Measurements from ENCODE around the gene DGKH. TPM values are rescaled to one million over a fixed set of nuclear protein-coding genes. Genes with fewer than 3 reads are reported as not detected.

DGKH gene
- 10 to 100 TPM; 20.3 to 20.7 TPM for total RNA-seq

- Mint-ChIP-seq H3K36me3 (ENCODE audit: low read depth) (peaks cover 22% of the 10 kb centered on the region), H3K27ac (peak within 1 kb of the TSS; percentile 85), H3K4me1 (ENCODE audit: low read depth) (peaks cover 34% of the 10 kb centered on the region), H3K4me3 (peak within 1 kb of the TSS; percentile 89), H3K27me3 (ENCODE audit: low read depth) (peaks cover 2% of the 10 kb centered on the region), H3K9me3 (ENCODE audit: insufficient read depth) (no peaks in the 10 kb centered on the region)
- CTCF ChIA-PET = interaction anchor here (0.8 to 0.9 kb wide), 2 partner anchors 63 to 65 kb away, joined by 3 read pairs; no protein-coding TSS in a partner anchor
- POLR2A ChIA-PET = interaction anchor here (0.5 to 1.8 kb wide), 6 partner anchors 8 to 583 kb away, joined by 3 to 6 read pairs (median 4); no protein-coding TSS in a partner anchor
- no peak for DNase-seq
- ATAC-seq = peak; percentile 45
These were observed at the start of gene DGKH for GRCh38 chr13:42048342-42048683. Gene DGKH (plus strand): TSS chr13:42048648. CDS start chr13:42048774, 126 bp downstream.

- DNase-seq (no peak), ATAC-seq (no peak)
- H3K9me3 Mint-ChIP-seq (ENCODE audit: insufficient read depth) = no peaks in the 10 kb centered on the region
- H3K4me3 Mint-ChIP-seq = no peak overlapping the region
- no peak overlapping the region for H3K27ac Mint-ChIP-seq
- ChIA-PET POLR2A (no interaction called here), CTCF (interaction anchor here (0.8 kb wide), 1 partner anchor 123 kb away, joined by 3 read pairs; no protein-coding TSS in a partner anchor)
- peaks cover 3% of the 10 kb centered on the region for H3K4me1 Mint-ChIP-seq (ENCODE audit: low read depth)
- H3K36me3 Mint-ChIP-seq (ENCODE audit: low read depth) = no peaks in the 10 kb centered on the region
- peaks cover 16% of the 10 kb centered on the region for H3K27me3 Mint-ChIP-seq (ENCODE audit: low read depth)
These were observed 47.6 kb upstream of the DGKH start for GRCh38 chr13:42000846-42001245.

GRCh38 chr13:42001580-42001979, 46.9 kb upstream of the DGKH start:
- DNase-seq = no peak
- ChIA-PET POLR2A (no interaction called here), CTCF (interaction anchor here (0.8 kb wide), 1 partner anchor 123 kb away, joined by 3 read pairs; no protein-coding TSS in a partner anchor)
- H3K27me3 Mint-ChIP-seq (ENCODE audit: low read depth) = peaks cover 16% of the 10 kb centered on the region
- H3K36me3 Mint-ChIP-seq (ENCODE audit: low read depth) = no peaks in the 10 kb centered on the region
- H3K9me3 Mint-ChIP-seq (ENCODE audit: insufficient read depth) = no peaks in the 10 kb centered on the region
- H3K4me3 Mint-ChIP-seq = no peak overlapping the region
- no peaks in the 10 kb centered on the region for H3K4me1 Mint-ChIP-seq (ENCODE audit: low read depth)
- H3K27ac Mint-ChIP-seq = no peak overlapping the region
- ATAC-seq = no peak

GRCh38 chr13:42002066-42002465, 46.4 kb upstream of the DGKH start:
- CTCF ChIA-PET = no interaction called here
- H3K9me3 Mint-ChIP-seq (ENCODE audit: insufficient read depth) = no peaks in the 10 kb centered on the region
- H3K4me1 Mint-ChIP-seq (ENCODE audit: low read depth) = no peaks in the 10 kb centered on the region
- H3K4me3 Mint-ChIP-seq = no peak overlapping the region
- H3K36me3 Mint-ChIP-seq (ENCODE audit: low read depth) = no peaks in the 10 kb centered on the region
- POLR2A ChIA-PET = no interaction called here
- H3K27me3 Mint-ChIP-seq (ENCODE audit: low read depth) = peaks cover 16% of the 10 kb centered on the region
- ATAC-seq (no peak), DNase-seq (no peak)
- no peak overlapping the region for H3K27ac Mint-ChIP-seq

GRCh38 chr13:42007844-42008243, 40.6 kb upstream of the DGKH start:
- ChIA-PET CTCF (interaction anchor here (0.9 kb wide), 1 partner anchor 16 kb away, joined by 3 read pairs; no protein-coding TSS in a partner anchor), POLR2A (interaction anchor here (1.1 kb wide), 1 partner anchor 238 kb away, joined by 3 read pairs; no protein-coding TSS in a partner anchor)
- Mint-ChIP-seq H3K27ac (no peak overlapping the region), H3K27me3 (ENCODE audit: low read depth) (peaks cover 5% of the 10 kb centered on the region), H3K36me3 (ENCODE audit: low read depth) (no peaks in the 10 kb centered on the region), H3K4me1 (ENCODE audit: low read depth) (peaks cover 6% of the 10 kb centered on the region), H3K4me3 (no peak overlapping the region), H3K9me3 (ENCODE audit: insufficient read depth) (no peaks in the 10 kb centered on the region)
- DNase-seq (no peak), ATAC-seq (no peak)

- DNase-seq (no peak), ATAC-seq (no peak)
- peaks cover 5% of the 10 kb centered on the region for H3K27me3 Mint-ChIP-seq (ENCODE audit: low read depth)
- ChIA-PET POLR2A (no interaction called here), CTCF (no interaction called here)
- H3K4me1 Mint-ChIP-seq (ENCODE audit: low read depth) = peaks cover 6% of the 10 kb centered on the region
- no peak overlapping the region for H3K4me3 Mint-ChIP-seq
- no peaks in the 10 kb centered on the region for H3K9me3 Mint-ChIP-seq (ENCODE audit: insufficient read depth)
- no peak overlapping the region for H3K27ac Mint-ChIP-seq
- no peaks in the 10 kb centered on the region for H3K36me3 Mint-ChIP-seq (ENCODE audit: low read depth)
These were observed 39.4 kb upstream of the DGKH start for GRCh38 chr13:42009057-42009456.

- no peak overlapping the region for H3K4me3 Mint-ChIP-seq
- no peaks in the 10 kb centered on the region for H3K9me3 Mint-ChIP-seq (ENCODE audit: insufficient read depth)
- ChIA-PET POLR2A (interaction anchor here (0.6 kb wide), 1 partner anchor 36 kb away, joined by 3 read pairs; no protein-coding TSS in a partner anchor), CTCF (no interaction called here)
- H3K4me1 Mint-ChIP-seq (ENCODE audit: low read depth) = peaks cover 10% of the 10 kb centered on the region
- H3K36me3 Mint-ChIP-seq (ENCODE audit: low read depth) = no peaks in the 10 kb centered on the region
- no peak for DNase-seq
- peaks cover 6% of the 10 kb centered on the region for H3K27me3 Mint-ChIP-seq (ENCODE audit: low read depth)
- no peak overlapping the region for H3K27ac Mint-ChIP-seq
- no peak for ATAC-seq
These were observed 36.7 kb upstream of the DGKH start for GRCh38 chr13:42011601-42012350.

GRCh38 chr13:42014119-42014518, 34.3 kb upstream of the DGKH start:
- Mint-ChIP-seq H3K4me3 (no peak overlapping the region), H3K36me3 (ENCODE audit: low read depth) (no peaks in the 10 kb centered on the region), H3K27me3 (ENCODE audit: low read depth) (peaks cover 10% of the 10 kb centered on the region), H3K27ac (no peak overlapping the region), H3K9me3 (ENCODE audit: insufficient read depth) (no peaks in the 10 kb centered on the region), H3K4me1 (ENCODE audit: low read depth) (peaks cover 6% of the 10 kb centered on the region)
- DNase-seq (no peak), ATAC-seq (no peak)
- CTCF ChIA-PET = no interaction called here
- POLR2A ChIA-PET = no interaction called here

GRCh38 chr13:42017264-42017663, 31.2 kb upstream of the DGKH start:
- no peak for DNase-seq
- POLR2A ChIA-PET = no interaction called here
- CTCF ChIA-PET = no interaction called here

GRCh38 chr13:42021851-42022250, 26.6 kb upstream of the DGKH start:
- H3K4me1 Mint-ChIP-seq (ENCODE audit: low read depth) = no peaks in the 10 kb centered on the region
- CTCF ChIA-PET = no interaction called here
- H3K36me3 Mint-ChIP-seq (ENCODE audit: low read depth) = no peaks in the 10 kb centered on the region
- DNase-seq (no peak), ATAC-seq (no peak)
- H3K4me3 Mint-ChIP-seq = no peak overlapping the region
- no peaks in the 10 kb centered on the region for H3K9me3 Mint-ChIP-seq (ENCODE audit: insufficient read depth)
- POLR2A ChIA-PET = no interaction called here
- H3K27me3 Mint-ChIP-seq (ENCODE audit: low read depth) = peaks cover 9% of the 10 kb centered on the region
- no peak overlapping the region for H3K27ac Mint-ChIP-seq

More at GRCh38 chr13:42017264-42017663, 31.2 kb upstream of the DGKH start:
- ATAC-seq = no peak
- peaks cover 4% of the 10 kb centered on the region for H3K4me1 Mint-ChIP-seq (ENCODE audit: low read depth)
- no peaks in the 10 kb centered on the region for H3K9me3 Mint-ChIP-seq (ENCODE audit: insufficient read depth)
- H3K36me3 Mint-ChIP-seq (ENCODE audit: low read depth) = no peaks in the 10 kb centered on the region
- H3K27ac Mint-ChIP-seq = no peak overlapping the region
- H3K27me3 Mint-ChIP-seq (ENCODE audit: low read depth) = peaks cover 11% of the 10 kb centered on the region
- H3K4me3 Mint-ChIP-seq = no peak overlapping the region

- DNase-seq (no peak), ATAC-seq (no peak)
- Mint-ChIP-seq H3K27ac (no peak overlapping the region), H3K36me3 (ENCODE audit: low read depth) (no peaks in the 10 kb centered on the region), H3K9me3 (ENCODE audit: insufficient read depth) (no peaks in the 10 kb centered on the region), H3K4me3 (no peak overlapping the region), H3K27me3 (ENCODE audit: low read depth) (peaks cover 11% of the 10 kb centered on the region), H3K4me1 (ENCODE audit: low read depth) (no peaks in the 10 kb centered on the region)
- CTCF ChIA-PET = no interaction called here
- POLR2A ChIA-PET = no interaction called here
These were observed 26.1 kb upstream of the DGKH start for GRCh38 chr13:42022336-42022735.

- DNase-seq (no peak), ATAC-seq (no peak)
- Mint-ChIP-seq H3K9me3 (ENCODE audit: insufficient read depth) (no peaks in the 10 kb centered on the region), H3K27me3 (ENCODE audit: low read depth) (peaks cover 8% of the 10 kb centered on the region), H3K4me1 (ENCODE audit: low read depth) (no peaks in the 10 kb centered on the region), H3K27ac (no peak overlapping the region), H3K4me3 (no peak overlapping the region), H3K36me3 (ENCODE audit: low read depth) (no peaks in the 10 kb centered on the region)
- CTCF ChIA-PET = no interaction called here
- POLR2A ChIA-PET = no interaction called here
These were observed 25.5 kb upstream of the DGKH start for GRCh38 chr13:42022796-42023493.
